Muscle of back (tissue), 11 donors: ENCODE measurements around the gene MAF. TPM values are rescaled to one million over a fixed set of nuclear protein-coding genes. Genes with fewer than 3 reads are reported as not detected.

Experiments
- DNase-seq, 3 donors: peaks; one replicate each; pipeline versions ENCODE4 v3.0.0 to v3.0.0-alpha.2; 2013
- polyA plus RNA-seq, 10 donors: library from polyadenylated mRNA; unstranded; fragments of 120-200 nt; gene quantifications; one replicate each; pipeline ENCODE4 v1.2.1, GENCODE V29; 2013; ENCODE audit not compliant: insufficient read length in 10 of 10

Gene MAF
- polyA plus RNA-seq, 10 donors: 26.1 to 37.1 (median 31.4) TPM

- DNase-seq: no peak
Observed at GRCh38 chr16:79618041-79618691, 17.6 kb upstream of the MAF start.

DNA sequence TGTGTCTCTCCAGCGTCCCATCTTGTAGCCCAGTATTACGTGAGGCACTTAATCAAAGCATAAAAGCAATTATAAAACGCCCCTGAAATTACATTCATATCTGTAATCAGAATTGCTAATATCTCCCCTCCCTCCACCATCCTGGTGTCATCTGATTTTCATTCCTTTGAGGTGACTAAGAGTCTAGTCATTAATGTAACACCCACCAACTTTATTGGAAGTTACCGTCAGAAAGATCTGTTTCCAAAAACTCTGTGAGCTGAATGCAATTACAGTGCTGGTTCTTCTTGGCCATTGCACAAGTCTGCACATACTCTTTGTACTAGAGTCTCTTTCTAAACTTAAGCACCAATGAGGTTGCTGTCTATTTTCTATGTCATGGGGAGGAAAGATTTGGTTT lies 12.5 kb upstream of the MAF start:
- no peak for DNase-seq

DNA sequence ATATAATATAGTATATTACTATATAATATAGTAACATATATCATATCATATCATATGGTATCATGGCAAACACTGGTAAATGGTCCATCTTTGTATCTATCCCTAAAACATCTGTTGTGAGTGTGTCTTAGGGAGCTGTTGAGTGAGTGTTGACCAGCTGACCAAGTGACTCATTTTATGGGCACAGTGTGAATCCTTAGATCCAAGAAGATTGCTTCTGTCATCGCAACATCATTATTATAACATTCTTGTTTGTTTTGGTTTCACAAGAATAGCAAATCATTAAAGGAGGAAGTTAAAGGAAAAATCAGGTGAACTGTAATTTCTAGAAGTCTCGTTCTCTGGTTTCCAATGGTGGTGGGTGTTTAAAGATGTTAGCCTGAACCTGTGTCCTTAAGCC lies 11.7 kb upstream of the MAF start:
- no peak for DNase-seq

- no peak for DNase-seq
Observed at GRCh38 chr16:79610771-79611170, 10.2 kb upstream of the MAF start.

DNA sequence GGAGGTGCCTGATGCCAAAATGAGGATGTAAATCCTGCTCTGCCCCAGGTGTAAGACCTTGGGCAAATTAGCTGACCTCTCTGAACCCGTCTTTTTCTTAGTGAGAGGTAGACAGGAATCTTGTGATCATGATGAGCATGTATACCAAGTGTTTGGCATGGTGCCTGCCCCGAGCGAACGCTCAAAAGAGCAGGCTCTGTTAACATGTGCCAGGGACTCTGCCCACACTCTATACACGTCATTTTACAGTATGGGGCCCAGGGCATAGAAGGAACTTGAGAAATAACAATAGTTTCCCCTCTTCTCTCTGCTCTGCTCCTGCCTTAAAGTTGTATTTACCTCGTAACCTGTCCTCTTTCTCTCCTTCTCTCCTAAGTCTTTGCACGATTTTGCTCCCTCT lies 9.3 kb upstream of the MAF start:
- no peak for DNase-seq

DNA sequence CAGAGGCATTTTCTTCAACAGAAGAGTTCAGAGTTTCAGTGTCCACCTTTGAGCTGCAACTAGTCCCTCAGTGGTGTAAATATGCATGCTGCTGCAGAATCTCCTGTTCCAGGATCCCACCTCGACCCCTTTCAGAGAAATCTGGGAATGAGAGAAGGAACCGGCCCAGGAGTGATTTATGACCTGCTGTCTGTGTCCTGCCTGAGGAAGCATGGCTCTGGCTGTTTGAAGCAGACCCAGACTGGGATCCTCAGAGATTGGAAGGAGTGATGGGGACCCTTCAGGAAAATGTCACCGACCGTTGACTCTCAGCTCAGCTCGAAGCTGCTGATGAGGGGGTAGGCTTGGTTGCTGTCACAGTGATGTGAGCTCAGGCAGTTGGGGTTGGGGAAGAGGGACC lies 8.4 kb upstream of the MAF start:
- DNase-seq: no peak

DNA sequence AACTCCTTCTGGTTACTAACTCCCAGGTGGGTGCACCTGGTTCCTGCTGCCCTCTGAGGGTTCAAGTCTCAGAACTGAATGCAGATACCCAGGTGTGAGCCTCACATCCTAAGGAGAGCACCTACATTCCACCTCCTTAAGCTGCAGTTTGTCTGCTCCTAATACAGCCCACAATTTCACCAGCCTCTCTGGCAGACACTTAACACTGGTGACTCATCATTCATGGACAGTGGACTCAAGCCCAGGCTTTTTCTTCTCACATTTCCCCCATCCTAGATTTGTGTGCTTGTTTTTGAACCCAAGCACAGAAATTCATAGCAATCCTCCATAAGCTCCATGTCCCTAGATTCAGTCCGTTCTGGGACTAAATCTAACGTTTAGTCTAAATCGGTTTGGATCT lies 7.0 kb upstream of the MAF start:
- DNase-seq: peak in 1 of 3 donors; percentile 70

- DNase-seq: peak in 1 of 3 donors; percentile 39
Observed at GRCh38 chr16:79605999-79606398, 5.5 kb upstream of the MAF start.

GRCh38 chr16:79603055-79603454 lies 2.5 kb upstream of the MAF start:
- DNase-seq: no peak

DNA sequence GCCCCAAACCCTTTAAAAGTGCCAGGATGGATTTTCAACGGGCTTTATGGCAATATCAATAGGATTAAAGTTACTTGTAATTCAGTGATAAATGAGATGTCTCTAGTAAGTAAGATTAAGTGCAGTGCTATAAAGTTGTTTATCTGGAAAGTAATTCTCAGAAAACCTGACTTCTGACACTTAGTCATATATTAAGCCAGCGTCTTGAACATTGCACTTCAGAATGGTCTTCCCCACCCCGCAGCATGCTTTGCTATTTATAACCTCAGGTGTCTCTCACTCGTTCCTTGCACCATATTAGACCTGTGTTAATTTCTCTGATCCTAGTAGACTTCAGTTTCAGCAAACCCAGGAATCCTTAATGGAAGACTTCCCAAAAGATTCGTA lies 2.1 kb upstream of the MAF start:
- peak in 1 of 3 donors; percentile 65 for DNase-seq

DNA sequence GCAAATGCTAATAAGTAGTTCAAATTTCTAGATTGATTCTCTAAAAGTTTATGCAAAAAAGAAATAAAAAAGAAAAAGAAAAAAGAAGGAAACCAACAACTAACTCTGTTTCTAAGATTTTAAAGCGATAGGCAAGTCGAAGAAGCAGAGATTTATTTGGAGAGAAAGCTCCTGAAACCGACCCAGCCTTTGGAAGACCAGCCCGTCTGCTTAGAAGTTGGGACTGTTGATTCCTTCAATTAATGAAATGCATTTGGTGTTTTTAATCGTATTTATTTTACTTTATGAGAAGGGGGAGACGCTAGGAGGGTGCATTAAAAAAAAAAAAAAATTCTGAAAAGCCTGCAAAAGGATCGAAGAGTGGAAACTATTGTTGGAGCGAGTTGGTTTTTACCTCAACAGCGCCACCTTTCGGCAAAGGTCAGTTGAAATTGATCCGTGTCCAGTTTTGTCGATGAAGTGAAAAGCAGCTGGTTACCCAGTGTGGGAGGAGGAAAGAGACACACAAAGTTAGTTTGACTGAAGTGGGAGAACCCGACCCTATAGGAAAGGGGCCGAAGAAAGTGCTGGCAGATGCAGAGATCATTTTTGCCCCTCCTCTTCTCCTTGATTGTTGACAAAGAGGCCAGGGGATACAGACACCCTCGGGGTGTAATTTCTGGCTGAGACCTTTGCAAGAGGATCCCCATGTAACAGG lies 1.5 kb upstream of the MAF start:
- peak; percentile 92 to 97 (median 96) for DNase-seq

GRCh38 chr16:79601092-79601930 lies 774 bp upstream of the MAF start:
- peak in 2 of 3 donors; percentile 69 to 91 for DNase-seq

DNA sequence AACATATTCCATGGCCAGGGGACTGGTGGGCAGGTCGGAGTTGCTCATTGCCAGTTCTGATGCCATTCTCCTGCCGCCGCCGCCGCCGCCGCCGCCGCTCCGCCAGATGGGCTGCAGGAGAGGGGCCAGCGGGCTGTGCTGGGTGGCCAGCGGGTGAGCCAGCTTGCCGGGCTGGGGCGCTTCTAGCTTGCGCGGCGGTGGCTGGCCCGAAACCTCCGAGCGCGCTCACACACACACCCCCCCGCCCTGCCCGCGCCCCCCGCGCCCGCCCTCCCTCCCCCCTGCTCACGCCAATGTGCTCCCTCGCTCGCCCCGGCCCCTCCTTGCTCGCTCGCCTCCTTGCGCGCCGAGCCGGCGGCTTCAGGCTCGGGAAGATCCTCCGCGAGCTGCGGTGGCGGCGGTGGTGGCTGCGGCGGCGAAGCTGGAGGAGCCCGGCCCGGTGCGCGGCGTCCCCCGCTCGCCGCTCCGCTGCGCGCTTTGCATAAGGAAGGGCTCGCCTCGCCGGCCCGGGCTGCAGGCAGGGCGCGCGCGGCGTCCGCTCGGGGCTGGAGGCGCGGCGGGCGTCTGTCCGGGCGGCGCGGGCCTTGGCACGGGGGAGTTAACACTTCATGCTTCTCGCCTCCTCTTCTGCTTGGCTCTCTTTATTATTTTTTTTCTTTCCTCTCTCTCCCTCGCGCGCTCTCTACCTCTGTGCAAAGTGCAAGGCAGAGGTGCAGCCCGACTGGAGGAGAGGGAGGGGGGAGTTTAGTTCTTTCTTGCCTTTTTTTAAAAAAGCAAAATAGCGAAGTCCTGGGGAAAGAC lies 500 bp downstream of the MAF start:
- peak in 2 of 3 donors; percentile 87 to 93 for DNase-seq

DNA sequence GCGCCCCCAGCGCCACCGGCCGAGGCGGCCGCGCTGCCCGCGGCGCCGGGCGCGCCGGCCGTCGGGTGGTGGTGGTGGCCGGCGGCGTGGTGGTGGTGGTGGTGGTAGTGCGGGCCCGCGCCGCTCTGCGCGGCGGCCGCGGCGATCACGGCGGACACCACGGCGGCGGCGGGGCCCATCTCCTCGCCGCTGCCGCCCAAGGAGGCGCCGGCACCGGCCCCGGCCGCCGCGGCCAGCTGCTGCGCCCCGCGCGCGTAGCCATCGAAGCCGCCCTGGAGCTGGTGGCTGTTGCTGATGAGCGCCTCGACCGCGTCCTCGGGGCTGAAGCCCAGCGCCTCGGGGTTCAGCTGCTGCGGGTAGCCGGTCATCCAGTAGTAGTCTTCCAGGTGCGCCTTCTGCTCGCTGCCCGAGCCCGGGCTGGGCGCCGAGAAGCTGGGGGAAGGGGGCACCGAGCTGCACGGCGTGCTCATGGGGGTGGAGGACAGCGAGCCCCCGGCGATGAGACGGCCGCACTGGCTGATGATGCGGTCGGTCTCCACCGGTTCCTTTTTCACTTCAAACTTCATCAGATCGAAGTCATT lies 1.2 kb downstream of the MAF start:
- DNase-seq: peak in 2 of 3 donors; percentile 48 to 90

- peak in 2 of 3 donors; percentile 77 to 90 for DNase-seq
Observed at GRCh38 chr16:79598348-79599181, 2.0 kb downstream of the MAF start.

GRCh38 chr16:79598063-79598347 lies 2.5 kb downstream of the MAF start:
- DNase-seq: no peak

DNA sequence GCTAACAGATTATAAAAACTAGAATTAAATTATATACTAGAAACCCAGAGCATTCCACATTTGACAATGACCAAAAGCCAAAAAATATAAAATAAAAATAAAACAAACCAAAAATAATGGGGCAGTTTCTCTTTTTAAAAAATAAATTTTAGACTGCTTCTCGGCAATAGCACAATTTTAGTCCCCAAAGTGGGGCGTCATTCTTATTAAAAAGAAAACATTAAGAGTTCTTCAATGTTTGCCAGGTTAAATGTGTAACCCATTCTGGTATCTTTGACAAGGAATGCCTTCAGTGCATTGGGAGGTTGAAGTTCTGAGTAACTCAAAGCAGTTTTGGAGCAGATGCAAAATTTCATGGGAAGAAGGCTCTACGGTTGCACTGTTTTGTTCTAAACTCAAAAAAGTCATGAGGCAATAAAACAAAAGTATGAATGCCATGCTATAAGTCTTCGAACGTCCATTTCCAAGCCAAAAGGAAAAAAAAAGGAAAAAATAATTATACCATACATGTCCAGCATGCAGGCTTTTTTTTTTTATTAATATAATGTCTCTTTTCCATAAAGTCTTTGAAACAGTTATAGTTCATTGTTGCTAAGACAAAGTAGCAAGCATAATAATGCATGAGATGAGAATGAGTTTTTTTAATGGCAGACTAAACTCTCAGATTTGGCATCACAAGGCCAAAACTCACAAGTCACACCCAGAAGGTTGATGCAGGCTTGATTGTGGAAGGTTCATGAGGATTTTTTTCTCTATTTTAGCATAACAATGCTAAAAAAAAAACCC lies 3.1 kb downstream of the MAF start:
- DNase-seq: peak in 1 of 3 donors; percentile 69

- peak in 1 of 3 donors; percentile 61 for DNase-seq
Observed at GRCh38 chr16:79595931-79596450, 4.5 kb downstream of the MAF start.

GRCh38 chr16:79595231-79595641 lies 5.3 kb downstream of the MAF start:
- DNase-seq: peak in 1 of 3 donors; percentile 59

DNA sequence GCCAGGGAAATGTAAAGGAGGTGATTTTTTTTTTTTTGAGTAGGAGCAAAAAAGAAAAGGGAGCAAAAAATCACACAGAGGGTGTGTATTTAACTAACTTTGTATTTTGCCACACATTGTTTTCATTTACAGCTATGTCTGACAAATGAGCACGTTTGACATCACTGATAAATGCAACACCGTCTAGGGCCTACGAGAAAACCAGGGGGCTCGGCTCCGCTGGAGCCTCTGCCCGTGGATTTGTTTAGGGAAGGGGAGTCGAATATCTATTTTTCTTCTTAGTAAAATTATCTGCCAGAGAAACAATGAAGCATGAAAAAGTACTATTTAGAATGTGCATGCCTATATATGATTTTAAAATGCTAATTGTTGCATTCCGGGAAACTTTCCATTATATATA lies 6.8 kb downstream of the MAF start:
- no peak for DNase-seq
